Activated CD4-positive, alpha-beta T cell treated with anti-CD3 and anti-CD28 coated beads, Interleukin-2, amount 10 ng/mL, durations not matched to agents 24 days and 14 days (primary cell): ENCODE results near the gene CACNB4. TPM values are rescaled to one million over a fixed set of nuclear protein-coding genes. Genes with fewer than 3 reads are reported as not detected.

Experiments
- DNase-seq: peaks from one replicate; pipeline ENCODE4 v3.0.0; 2022
- H3K27ac Mint-ChIP-seq: one replicate; pipeline ENCODE4 v1.8.0; 2022; ENCODE audit warnings: mild to moderate bottlenecking, mixed read lengths
- H3K27me3 Mint-ChIP-seq: one replicate; pipeline ENCODE4 v1.8.0; 2022; ENCODE audit warnings: mixed read lengths
- H3K36me3 Mint-ChIP-seq: one replicate; pipeline ENCODE4 v1.8.0; 2022; ENCODE audit warnings: low read depth, mild to moderate bottlenecking, mixed read lengths
- H3K4me1 Mint-ChIP-seq: one replicate; pipeline ENCODE4 v1.8.0; 2021; ENCODE audit warnings: mixed read lengths
- H3K4me3 Mint-ChIP-seq: one replicate; pipeline ENCODE4 v1.8.0; 2022; ENCODE audit warnings: mild to moderate bottlenecking, moderate library complexity, mixed read lengths
- H3K9me3 Mint-ChIP-seq: one replicate; pipeline ENCODE4 v1.8.0; 2021; ENCODE audit warnings: mixed read lengths
- intact Hi-C: fragments of 100-400 bp; cut with micrococcal nuclease; formaldehyde crosslinking; loops from one replicate; pipeline ENCODE4 v1.15.1; 2023
- total RNA-seq: library from RNA; stranded (reverse); gene quantifications from 2 replicates; pipeline ENCODE4 v1.2.3, GENCODE V29; 2022

The CACNB4 gene
- total RNA-seq, 1 donor from 2014 or later: 0.19 TPM

- no peak overlapping the region for H3K4me3 Mint-ChIP-seq
- H3K4me1 Mint-ChIP-seq: no peaks in the 10 kb centered on the region
- H3K36me3 Mint-ChIP-seq: no peaks in the 10 kb centered on the region
- intact Hi-C loops: no loop called here
- no peaks in the 10 kb centered on the region for H3K9me3 Mint-ChIP-seq
- DNase-seq: no peak
- H3K27me3 Mint-ChIP-seq: no peaks in the 10 kb centered on the region
- no peak overlapping the region for H3K27ac Mint-ChIP-seq
Measured at GRCh38 chr2:152078023-152078422, 20.8 kb downstream of the CACNB4 start.

- Mint-ChIP-seq H3K4me3 (no peak overlapping the region), H3K9me3 (no peaks in the 10 kb centered on the region), H3K4me1 (no peaks in the 10 kb centered on the region), H3K27ac (no peak overlapping the region), H3K36me3 (no peaks in the 10 kb centered on the region), H3K27me3 (no peaks in the 10 kb centered on the region)
- no peak for DNase-seq
- intact Hi-C loops: no loop called here
Measured at GRCh38 chr2:152075461-152076050, 23.3 kb downstream of the CACNB4 start.

- Mint-ChIP-seq H3K4me1 (no peaks in the 10 kb centered on the region), H3K27ac (no peak overlapping the region), H3K36me3 (no peaks in the 10 kb centered on the region), H3K9me3 (no peaks in the 10 kb centered on the region), H3K4me3 (no peak overlapping the region), H3K27me3 (no peaks in the 10 kb centered on the region)
- DNase-seq: no peak
- intact Hi-C loops: no loop called here
Measured at GRCh38 chr2:152072011-152072410, 26.8 kb downstream of the CACNB4 start.

GRCh38 chr2:152071518-152071917 lies 27.3 kb downstream of the CACNB4 start:
- no peak for DNase-seq
- no peaks in the 10 kb centered on the region for H3K9me3 Mint-ChIP-seq
- H3K36me3 Mint-ChIP-seq: no peaks in the 10 kb centered on the region
- no peaks in the 10 kb centered on the region for H3K4me1 Mint-ChIP-seq
- no peak overlapping the region for H3K4me3 Mint-ChIP-seq
- intact Hi-C loops: no loop called here
- no peak overlapping the region for H3K27ac Mint-ChIP-seq
- H3K27me3 Mint-ChIP-seq: no peaks in the 10 kb centered on the region

- Mint-ChIP-seq H3K4me1 (no peaks in the 10 kb centered on the region), H3K27ac (no peak overlapping the region), H3K4me3 (no peak overlapping the region), H3K9me3 (no peaks in the 10 kb centered on the region), H3K27me3 (no peaks in the 10 kb centered on the region), H3K36me3 (no peaks in the 10 kb centered on the region)
- intact Hi-C loops: no loop called here
- no peak for DNase-seq
Measured at GRCh38 chr2:152071092-152071491, 27.8 kb downstream of the CACNB4 start.

- Mint-ChIP-seq H3K4me1 (no peaks in the 10 kb centered on the region), H3K4me3 (no peak overlapping the region), H3K36me3 (no peaks in the 10 kb centered on the region), H3K9me3 (no peaks in the 10 kb centered on the region), H3K27ac (no peak overlapping the region), H3K27me3 (peaks cover 2% of the 10 kb centered on the region)
- intact Hi-C loops: no loop called here
- DNase-seq: no peak
Measured at GRCh38 chr2:152068226-152068625, 30.6 kb downstream of the CACNB4 start.

GRCh38 chr2:152067823-152068222 lies 31.0 kb downstream of the CACNB4 start:
- no peaks in the 10 kb centered on the region for H3K4me1 Mint-ChIP-seq
- no peaks in the 10 kb centered on the region for H3K36me3 Mint-ChIP-seq
- no peak overlapping the region for H3K27ac Mint-ChIP-seq
- no peaks in the 10 kb centered on the region for H3K9me3 Mint-ChIP-seq
- peaks cover 2% of the 10 kb centered on the region for H3K27me3 Mint-ChIP-seq
- DNase-seq: no peak
- intact Hi-C loops: no loop called here
- no peak overlapping the region for H3K4me3 Mint-ChIP-seq

GRCh38 chr2:152065945-152066344 lies 32.9 kb downstream of the CACNB4 start:
- DNase-seq: no peak
- no peaks in the 10 kb centered on the region for H3K9me3 Mint-ChIP-seq
- H3K27ac Mint-ChIP-seq: no peak overlapping the region
- intact Hi-C loops: no loop called here
- H3K36me3 Mint-ChIP-seq: no peaks in the 10 kb centered on the region
- no peak overlapping the region for H3K4me3 Mint-ChIP-seq
- no peaks in the 10 kb centered on the region for H3K4me1 Mint-ChIP-seq
- H3K27me3 Mint-ChIP-seq: peaks cover 2% of the 10 kb centered on the region

GRCh38 chr2:152064001-152064400 lies 34.8 kb downstream of the CACNB4 start:
- no peaks in the 10 kb centered on the region for H3K36me3 Mint-ChIP-seq
- intact Hi-C loops: no loop called here
- no peaks in the 10 kb centered on the region for H3K4me1 Mint-ChIP-seq
- no peaks in the 10 kb centered on the region for H3K9me3 Mint-ChIP-seq
- DNase-seq: no peak
- H3K4me3 Mint-ChIP-seq: no peak overlapping the region
- H3K27me3 Mint-ChIP-seq: peaks cover 2% of the 10 kb centered on the region
- H3K27ac Mint-ChIP-seq: no peak overlapping the region

GRCh38 chr2:152063325-152063924 lies 35.4 kb downstream of the CACNB4 start:
- no peak overlapping the region for H3K27ac Mint-ChIP-seq
- DNase-seq: no peak
- H3K36me3 Mint-ChIP-seq: no peaks in the 10 kb centered on the region
- peaks cover 2% of the 10 kb centered on the region for H3K27me3 Mint-ChIP-seq
- intact Hi-C loops: no loop called here
- H3K4me1 Mint-ChIP-seq: no peaks in the 10 kb centered on the region
- no peaks in the 10 kb centered on the region for H3K9me3 Mint-ChIP-seq
- no peak overlapping the region for H3K4me3 Mint-ChIP-seq

- DNase-seq: no peak
- Mint-ChIP-seq H3K27me3 (peaks cover 2% of the 10 kb centered on the region), H3K4me1 (no peaks in the 10 kb centered on the region), H3K9me3 (no peaks in the 10 kb centered on the region), H3K27ac (no peak overlapping the region), H3K36me3 (no peaks in the 10 kb centered on the region), H3K4me3 (no peak overlapping the region)
- intact Hi-C loops: no loop called here
Measured at GRCh38 chr2:152062125-152063091, 36.4 kb downstream of the CACNB4 start.

- Mint-ChIP-seq H3K4me3 (no peak overlapping the region), H3K4me1 (no peaks in the 10 kb centered on the region), H3K9me3 (no peaks in the 10 kb centered on the region), H3K27ac (no peak overlapping the region), H3K27me3 (peaks cover 2% of the 10 kb centered on the region), H3K36me3 (no peaks in the 10 kb centered on the region)
- no peak for DNase-seq
- intact Hi-C loops: no loop called here
Measured at GRCh38 chr2:152061383-152061782, 37.5 kb downstream of the CACNB4 start.

- Mint-ChIP-seq H3K4me1 (no peaks in the 10 kb centered on the region), H3K9me3 (no peaks in the 10 kb centered on the region), H3K27ac (no peak overlapping the region), H3K4me3 (no peak overlapping the region), H3K36me3 (no peaks in the 10 kb centered on the region), H3K27me3 (no peaks in the 10 kb centered on the region)
- intact Hi-C loops: no loop called here
- DNase-seq: no peak
Measured at GRCh38 chr2:152058655-152059054, 40.2 kb downstream of the CACNB4 start.

GRCh38 chr2:152056418-152056817 lies 42.4 kb downstream of the CACNB4 start:
- intact Hi-C loops: no loop called here

More at GRCh38 chr2:152056418-152056817, 42.4 kb downstream of the CACNB4 start:
- H3K36me3 Mint-ChIP-seq: no peaks in the 10 kb centered on the region
- DNase-seq: no peak
- H3K4me3 Mint-ChIP-seq: no peak overlapping the region
- no peaks in the 10 kb centered on the region for H3K9me3 Mint-ChIP-seq
- H3K27me3 Mint-ChIP-seq: no peaks in the 10 kb centered on the region
- H3K4me1 Mint-ChIP-seq: no peaks in the 10 kb centered on the region
- H3K27ac Mint-ChIP-seq: no peak overlapping the region
